ENCODE results near the gene SP6. TPM values are rescaled to one million over a fixed set of nuclear protein-coding genes. Genes with fewer than 3 reads are reported as not detected.

Gene SP6
- total RNA-seq, 2 experiments from 2014 or later: 0.07 to 0.14 TPM

GRCh38 chr17:47818002-47818695 is 32.8 kb downstream of the SP6 start:
- Mint-ChIP-seq H3K9me3 (ENCODE audit: low read depth) (no peaks in the 10 kb centered on the region), H3K36me3 (ENCODE audit: low read depth) (peaks cover 9% of the 10 kb centered on the region), H3K4me1 (peaks cover 21% of the 10 kb centered on the region), H3K27ac (no peak overlapping the region), H3K4me3 (no peak overlapping the region), H3K27me3 (no peaks in the 10 kb centered on the region)
- CTCF ChIA-PET: no interaction called here
- intact Hi-C loops (cut with DNase I, micrococcal nuclease): no loop called here
- ATAC-seq (no peak), DNase-seq (no peak)
- POLR2A ChIA-PET: no interaction called here

DNA sequence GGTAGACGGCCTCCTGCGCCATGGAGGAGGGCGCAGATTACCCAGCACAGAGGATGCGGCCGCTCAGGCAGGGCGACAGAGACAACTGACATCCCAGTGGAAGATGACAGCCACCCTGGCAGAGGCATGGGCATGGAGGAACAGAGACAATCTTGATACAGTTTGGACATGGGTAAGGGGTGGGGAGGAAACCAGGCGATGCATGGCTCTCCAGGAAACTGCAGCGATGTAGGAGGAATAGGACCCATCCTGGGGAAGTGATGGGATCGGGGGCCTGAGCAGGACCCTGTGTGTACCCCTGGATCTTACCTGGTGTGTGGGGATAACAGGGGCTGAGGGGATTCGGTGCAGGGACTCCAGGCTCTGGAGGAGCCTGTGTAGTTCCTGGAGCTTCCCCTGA is 34.0 kb downstream of the SP6 start:
- no peaks in the 10 kb centered on the region for H3K9me3 Mint-ChIP-seq (ENCODE audit: low read depth)
- CTCF ChIA-PET: interaction anchor here (1.2 kb wide), 1 partner anchor 73 kb away, joined by 4 read pairs; no protein-coding TSS in a partner anchor
- DNase-seq (no peak), ATAC-seq (no peak)
- no peak overlapping the region for H3K4me3 Mint-ChIP-seq
- POLR2A ChIA-PET: interaction anchor here (0.6 to 0.7 kb wide), 2 partner anchors 18 to 103 kb away, joined by 3 to 4 read pairs; no protein-coding TSS in a partner anchor
- H3K36me3 Mint-ChIP-seq (ENCODE audit: low read depth): peaks cover 7% of the 10 kb centered on the region
- H3K27me3 Mint-ChIP-seq: no peaks in the 10 kb centered on the region
- intact Hi-C loops (cut with DNase I, micrococcal nuclease): no loop called here
- H3K4me1 Mint-ChIP-seq: peaks cover 13% of the 10 kb centered on the region
- H3K27ac Mint-ChIP-seq: no peak overlapping the region

DNA sequence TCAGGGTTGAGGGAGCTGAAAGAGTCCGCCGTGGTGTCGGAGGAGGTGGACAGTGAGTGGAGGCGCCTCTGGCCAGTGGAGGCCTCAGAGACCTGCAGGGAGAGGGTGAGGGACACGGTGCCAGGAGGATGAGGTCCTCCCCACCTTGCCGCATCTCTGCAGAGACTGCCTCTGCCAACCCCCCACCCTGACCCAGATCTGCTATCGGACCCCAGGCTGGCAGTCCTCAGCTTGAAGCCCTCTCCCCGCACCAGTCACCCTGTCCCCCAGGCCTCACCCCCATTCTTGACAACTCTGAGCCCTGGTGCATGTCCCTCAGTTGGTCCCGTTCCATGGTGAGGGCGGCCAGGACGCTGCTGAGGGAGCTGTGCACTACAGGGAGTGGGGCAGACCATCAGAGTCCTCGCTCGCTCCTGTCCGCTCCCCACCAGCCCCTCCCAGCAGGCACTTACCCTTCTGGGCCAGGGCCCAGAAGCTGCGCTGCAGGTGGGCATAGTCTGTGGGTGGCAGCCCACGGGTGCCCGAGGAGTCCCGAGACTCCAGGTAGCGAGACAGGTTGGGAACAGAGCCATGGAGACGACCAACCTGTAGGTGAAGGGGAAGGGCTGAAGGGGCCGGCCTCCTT is 34.7 kb downstream of the SP6 start:
- Mint-ChIP-seq H3K27me3 (no peaks in the 10 kb centered on the region), H3K9me3 (ENCODE audit: low read depth) (no peaks in the 10 kb centered on the region), H3K4me3 (no peak overlapping the region), H3K4me1 (peaks cover 10% of the 10 kb centered on the region), H3K36me3 (ENCODE audit: low read depth) (peaks cover 7% of the 10 kb centered on the region), H3K27ac (no peak overlapping the region)
- ATAC-seq (no peak), DNase-seq (no peak)
- POLR2A ChIA-PET: no interaction called here
- CTCF ChIA-PET: interaction anchor here (1.2 kb wide), 1 partner anchor 74 kb away, joined by 4 read pairs; no protein-coding TSS in a partner anchor
- intact Hi-C loops (cut with DNase I, micrococcal nuclease): no loop called here

GRCh38 chr17:47815106-47815918 is 35.7 kb downstream of the SP6 start:
- Mint-ChIP-seq H3K27ac (no peak overlapping the region), H3K27me3 (no peaks in the 10 kb centered on the region)
- CTCF ChIA-PET: interaction anchor here (0.6 to 1.1 kb wide), 2 partner anchors 26 to 48 kb away, joined by 3 to 4 read pairs; no protein-coding TSS in a partner anchor

DNA sequence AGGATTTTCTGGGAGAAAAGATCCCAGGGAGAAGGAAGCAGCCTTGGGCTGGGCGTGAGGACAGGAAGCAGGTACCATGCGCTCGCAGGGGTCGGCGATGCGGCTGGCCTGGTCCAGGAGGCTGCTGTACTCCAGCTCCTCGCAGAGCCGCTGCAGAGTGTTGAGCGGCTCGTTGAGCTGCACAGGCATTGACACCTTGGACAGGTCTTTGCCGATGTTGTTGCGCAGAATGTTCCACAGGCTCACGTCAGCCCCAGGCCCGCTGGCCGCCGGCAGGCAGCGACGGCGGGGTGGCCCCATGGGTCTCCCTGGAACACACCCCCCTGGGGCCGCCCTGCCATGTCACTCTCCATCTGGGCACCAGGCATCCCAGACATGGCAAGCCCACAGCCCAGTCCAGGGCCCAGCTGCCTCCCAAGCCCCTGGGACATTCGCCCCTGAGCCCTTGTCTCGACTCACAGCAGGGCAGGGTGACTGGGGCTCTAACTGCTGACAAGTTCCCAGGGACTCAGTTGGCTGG is 37.4 kb downstream of the SP6 start:
- H3K27me3 Mint-ChIP-seq: no peaks in the 10 kb centered on the region
- intact Hi-C loops (cut with DNase I, micrococcal nuclease): no loop called here
- POLR2A ChIA-PET: no interaction called here

More at GRCh38 chr17:47815106-47815918, 35.7 kb downstream of the SP6 start:
- intact Hi-C loops (cut with DNase I, micrococcal nuclease): no loop called here
- Mint-ChIP-seq H3K36me3 (ENCODE audit: low read depth) (peaks cover 7% of the 10 kb centered on the region), H3K9me3 (ENCODE audit: low read depth) (no peaks in the 10 kb centered on the region), H3K4me3 (no peak overlapping the region), H3K4me1 (peaks cover 4% of the 10 kb centered on the region)
- ATAC-seq (no peak), DNase-seq (no peak)
- POLR2A ChIA-PET: no interaction called here

DNA sequence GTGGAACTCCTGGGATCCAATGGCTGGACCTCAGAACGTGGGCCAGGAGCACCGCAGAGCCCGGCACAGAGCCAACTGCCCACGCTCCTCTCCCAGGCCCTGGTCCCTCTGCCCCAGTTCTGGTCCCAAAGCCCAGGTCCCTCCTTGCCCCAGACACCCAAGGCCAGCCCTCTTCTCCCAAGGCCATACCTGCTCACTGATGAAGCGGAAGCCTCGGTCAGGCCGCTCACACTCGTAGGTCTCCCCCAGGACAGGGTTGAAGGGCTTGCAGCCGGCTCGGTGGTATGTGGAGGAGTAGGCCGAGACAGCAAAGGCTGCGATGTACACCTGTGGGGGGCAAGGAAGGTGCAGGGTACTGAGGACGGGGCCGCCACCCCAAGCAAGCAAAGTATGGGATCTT is 37.9 kb downstream of the SP6 start:
- Mint-ChIP-seq H3K9me3 (ENCODE audit: low read depth) (no peaks in the 10 kb centered on the region), H3K4me3 (no peak overlapping the region), H3K27me3 (no peaks in the 10 kb centered on the region), H3K36me3 (ENCODE audit: low read depth) (peaks cover 14% of the 10 kb centered on the region), H3K4me1 (peaks cover 8% of the 10 kb centered on the region), H3K27ac (peak overlapping the region; percentile 9)
- ChIA-PET CTCF (interaction anchor here (0.6 kb wide), 1 partner anchor 1377 kb away, joined by 3 read pairs; no protein-coding TSS in a partner anchor), POLR2A (no interaction called here)
- ATAC-seq (no peak), DNase-seq (no peak)
- intact Hi-C loops (cut with DNase I, micrococcal nuclease): no loop called here

More for the DNA sequence above, 37.4 kb downstream of the SP6 start:
- no peak overlapping the region for H3K27ac Mint-ChIP-seq
- H3K4me3 Mint-ChIP-seq: no peak overlapping the region
- peaks cover 8% of the 10 kb centered on the region for H3K4me1 Mint-ChIP-seq
- ATAC-seq (no peak), DNase-seq (peak; percentile 2)
- no peaks in the 10 kb centered on the region for H3K9me3 Mint-ChIP-seq (ENCODE audit: low read depth)
- CTCF ChIA-PET: interaction anchor here (0.6 kb wide), 2 partner anchors 24 to 1376 kb away, joined by 3 read pairs; no protein-coding TSS in a partner anchor
- H3K36me3 Mint-ChIP-seq (ENCODE audit: low read depth): peaks cover 10% of the 10 kb centered on the region

- intact Hi-C loops (cut with DNase I, micrococcal nuclease): no loop called here
- Mint-ChIP-seq H3K36me3 (ENCODE audit: low read depth) (peaks cover 9% of the 10 kb centered on the region), H3K4me1 (peaks cover 8% of the 10 kb centered on the region), H3K9me3 (ENCODE audit: low read depth) (no peaks in the 10 kb centered on the region), H3K27me3 (no peaks in the 10 kb centered on the region), H3K4me3 (no peak overlapping the region), H3K27ac (peak overlapping the region; percentile 9)
- ATAC-seq (no peak), DNase-seq (no peak)
- CTCF ChIA-PET: no interaction called here
- POLR2A ChIA-PET: no interaction called here
Measured at GRCh38 chr17:47812146-47812920, 38.6 kb downstream of the SP6 start.

DNA sequence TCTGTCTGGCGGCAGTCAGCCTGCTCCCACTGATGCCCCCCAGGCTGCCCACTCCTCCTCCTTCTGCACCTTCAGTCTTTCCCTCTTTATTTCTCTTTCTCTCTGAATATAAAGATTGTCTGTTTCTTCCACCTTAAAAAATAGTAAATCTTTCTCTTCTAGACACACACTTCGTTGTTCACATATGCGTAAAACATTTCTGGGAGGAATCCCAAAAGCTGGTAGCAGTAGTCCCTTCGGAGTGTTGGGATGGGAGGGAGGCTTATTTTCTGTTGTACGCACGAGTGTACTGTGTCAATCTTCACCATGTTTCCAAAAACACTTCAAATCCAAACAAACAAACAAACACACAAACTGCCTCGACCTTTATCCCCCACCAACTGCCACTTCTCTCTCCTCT is 39.3 kb downstream of the SP6 start:
- Mint-ChIP-seq H3K27ac (peak overlapping the region; percentile 15), H3K4me1 (peaks cover 8% of the 10 kb centered on the region), H3K9me3 (ENCODE audit: low read depth) (no peaks in the 10 kb centered on the region), H3K36me3 (ENCODE audit: low read depth) (peaks cover 9% of the 10 kb centered on the region), H3K4me3 (no peak overlapping the region), H3K27me3 (no peaks in the 10 kb centered on the region)
- ATAC-seq: no peak
- ChIA-PET CTCF (no interaction called here), POLR2A (no interaction called here)
- DNase-seq: no peak
- intact Hi-C loops (cut with DNase I, micrococcal nuclease): no loop called here

- peak; percentile 3 for DNase-seq
- peaks cover 8% of the 10 kb centered on the region for H3K4me1 Mint-ChIP-seq
- no peak overlapping the region for H3K4me3 Mint-ChIP-seq
- H3K27me3 Mint-ChIP-seq: no peaks in the 10 kb centered on the region
- H3K36me3 Mint-ChIP-seq (ENCODE audit: low read depth): peaks cover 9% of the 10 kb centered on the region
- ATAC-seq: no peak
- intact Hi-C loops (cut with DNase I, micrococcal nuclease): no loop called here
- peak overlapping the region; percentile 15 for H3K27ac Mint-ChIP-seq
- ChIA-PET POLR2A (no interaction called here), CTCF (no interaction called here)
- H3K9me3 Mint-ChIP-seq (ENCODE audit: low read depth): no peaks in the 10 kb centered on the region
Measured at GRCh38 chr17:47810901-47811635, 39.9 kb downstream of the SP6 start.

- peaks cover 7% of the 10 kb centered on the region for H3K36me3 Mint-ChIP-seq (ENCODE audit: low read depth)
- ChIA-PET CTCF (interaction anchor here (0.8 to 1.2 kb wide), 3 partner anchors 9 to 111 kb away, joined by 3 to 5 read pairs (median 3); no protein-coding TSS in a partner anchor), POLR2A (interaction anchor here (0.8 kb wide), 1 partner anchor 85 kb away, joined by 3 read pairs; the partner anchor contains the start of gene SP2)
- no peak overlapping the region for H3K4me3 Mint-ChIP-seq
- H3K27ac Mint-ChIP-seq: peak overlapping the region; percentile 64
- intact Hi-C loops (cut with DNase I, micrococcal nuclease): no loop called here
- DNase-seq (peak; percentile 63), ATAC-seq (peak; percentile 96)
- peaks cover 8% of the 10 kb centered on the region for H3K4me1 Mint-ChIP-seq
- H3K27me3 Mint-ChIP-seq: no peaks in the 10 kb centered on the region
- H3K9me3 Mint-ChIP-seq (ENCODE audit: low read depth): no peaks in the 10 kb centered on the region
Measured at GRCh38 chr17:47810200-47810821, 40.7 kb downstream of the SP6 start.

Measured in activated CD4-positive, alpha-beta T cell treated with anti-CD3 and anti-CD28 coated beads for 36 hours (primary cell).